Liver (tissue), 3 donors: ENCODE data around the gene S100A1.

ENCODE experiments used
- EGR1 ChIP-seq, 2 donors: IDR thresholded peaks; 2 replicates each; pipeline ENCODE4 v1.6.1; 2016 to 2018; ENCODE audit warnings: antibody characterized with exemption in 2 of 2, low read depth in 2 of 2
- FOXA2 ChIP-seq: IDR thresholded peaks from 2 replicates; pipeline ENCODE4 v1.6.1; 2016; ENCODE audit warnings: antibody characterized with exemption
- GABPA ChIP-seq, 2 donors: IDR thresholded peaks in 1 of 2; conservative IDR thresholded peaks in 1 of 2; 2 replicates each; pipeline ENCODE4 v1.6.1; 2016; ENCODE audit warnings: antibody characterized with exemption in 2 of 2, mild to moderate bottlenecking in 1 of 2, moderate library complexity in 1 of 2
- HNF4A ChIP-seq, 2 donors: conservative IDR thresholded peaks; 2 replicates each; pipeline ENCODE4 v1.6.1; 2016; ENCODE audit warnings: antibody characterized with exemption in 2 of 2, mild to moderate bottlenecking in 2 of 2
- JUND ChIP-seq, 2 donors: IDR thresholded peaks; 2 replicates each; pipeline ENCODE4 v1.6.1; 2016; ENCODE audit warnings: antibody characterized with exemption in 2 of 2
- RAD21 ChIP-seq, 2 donors: IDR thresholded peaks; 2 replicates each; pipeline ENCODE4 v1.6.1; 2016; ENCODE audit warnings: antibody characterized with exemption in 2 of 2, mild to moderate bottlenecking in 2 of 2
- RXRA ChIP-seq, 2 donors: IDR thresholded peaks; 2 replicates each; pipeline ENCODE4 v1.6.1; 2017 to 2018; ENCODE audit warnings: antibody characterized with exemption in 2 of 2, mild to moderate bottlenecking in 1 of 2
- SP1 ChIP-seq: IDR thresholded peaks from 2 replicates; pipeline ENCODE4 v1.6.1; 2018; ENCODE audit warnings: antibody characterized with exemption, mild to moderate bottlenecking
- YY1 ChIP-seq: IDR thresholded peaks from 2 replicates; pipeline ENCODE4 v1.6.1; 2016; ENCODE audit warnings: antibody characterized with exemption, mild to moderate bottlenecking
- TF ChIP-seq, protein P1 (sequence below): IDR thresholded peaks from 2 replicates; pipeline ENCODE4 v1.6.1; 2016; ENCODE audit warnings: antibody characterized with exemption, mild to moderate bottlenecking
- TF ChIP-seq, protein P2 (sequence below): fragments of 150-350 bp; IDR thresholded peaks from 2 replicates; pipeline ENCODE4 v1.5.1; 2017; ENCODE audit warnings: improper control_type of control experiment, low read depth, low read length; ENCODE audit not compliant: missing input control
- TF ChIP-seq, protein P3 (sequence below): IDR thresholded peaks from 2 replicates; pipeline ENCODE4 v1.6.1; 2016; ENCODE audit warnings: antibody characterized with exemption
- TF ChIP-seq, protein P4 (sequence below): IDR thresholded peaks from 2 replicates; pipeline ENCODE4 v1.6.1; 2016; ENCODE audit warnings: antibody characterized with exemption
- donor health status: healthy.
- donor health status: healthy.

DNA sequence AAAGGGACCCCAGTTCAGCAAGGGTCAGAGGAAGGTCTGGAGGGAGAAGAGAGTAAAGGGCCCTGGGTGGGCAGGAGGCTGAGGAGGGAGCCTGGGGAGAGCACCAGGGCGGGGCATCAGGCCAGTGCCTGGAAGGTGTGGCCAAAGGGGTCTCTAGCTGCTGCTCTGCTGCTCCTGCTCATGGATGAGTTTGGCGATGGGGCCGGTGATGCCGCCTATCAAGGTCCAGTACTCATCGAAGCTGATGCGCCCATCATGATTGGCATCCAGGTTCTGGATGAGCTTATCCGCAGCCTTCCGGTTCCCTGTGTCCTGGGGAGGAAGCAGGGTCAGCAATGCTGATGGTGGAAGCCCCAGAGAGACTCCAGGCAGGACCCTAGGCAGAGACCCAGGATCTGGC, 20.9 kb upstream of the S100A1 start:
- TF ChIP-seq, protein P1, sequence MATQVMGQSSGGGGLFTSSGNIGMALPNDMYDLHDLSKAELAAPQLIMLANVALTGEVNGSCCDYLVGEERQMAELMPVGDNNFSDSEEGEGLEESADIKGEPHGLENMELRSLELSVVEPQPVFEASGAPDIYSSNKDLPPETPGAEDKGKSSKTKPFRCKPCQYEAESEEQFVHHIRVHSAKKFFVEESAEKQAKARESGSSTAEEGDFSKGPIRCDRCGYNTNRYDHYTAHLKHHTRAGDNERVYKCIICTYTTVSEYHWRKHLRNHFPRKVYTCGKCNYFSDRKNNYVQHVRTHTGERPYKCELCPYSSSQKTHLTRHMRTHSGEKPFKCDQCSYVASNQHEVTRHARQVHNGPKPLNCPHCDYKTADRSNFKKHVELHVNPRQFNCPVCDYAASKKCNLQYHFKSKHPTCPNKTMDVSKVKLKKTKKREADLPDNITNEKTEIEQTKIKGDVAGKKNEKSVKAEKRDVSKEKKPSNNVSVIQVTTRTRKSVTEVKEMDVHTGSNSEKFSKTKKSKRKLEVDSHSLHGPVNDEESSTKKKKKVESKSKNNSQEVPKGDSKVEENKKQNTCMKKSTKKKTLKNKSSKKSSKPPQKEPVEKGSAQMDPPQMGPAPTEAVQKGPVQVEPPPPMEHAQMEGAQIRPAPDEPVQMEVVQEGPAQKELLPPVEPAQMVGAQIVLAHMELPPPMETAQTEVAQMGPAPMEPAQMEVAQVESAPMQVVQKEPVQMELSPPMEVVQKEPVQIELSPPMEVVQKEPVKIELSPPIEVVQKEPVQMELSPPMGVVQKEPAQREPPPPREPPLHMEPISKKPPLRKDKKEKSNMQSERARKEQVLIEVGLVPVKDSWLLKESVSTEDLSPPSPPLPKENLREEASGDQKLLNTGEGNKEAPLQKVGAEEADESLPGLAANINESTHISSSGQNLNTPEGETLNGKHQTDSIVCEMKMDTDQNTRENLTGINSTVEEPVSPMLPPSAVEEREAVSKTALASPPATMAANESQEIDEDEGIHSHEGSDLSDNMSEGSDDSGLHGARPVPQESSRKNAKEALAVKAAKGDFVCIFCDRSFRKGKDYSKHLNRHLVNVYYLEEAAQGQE: no peak
- TF ChIP-seq, protein P2, sequence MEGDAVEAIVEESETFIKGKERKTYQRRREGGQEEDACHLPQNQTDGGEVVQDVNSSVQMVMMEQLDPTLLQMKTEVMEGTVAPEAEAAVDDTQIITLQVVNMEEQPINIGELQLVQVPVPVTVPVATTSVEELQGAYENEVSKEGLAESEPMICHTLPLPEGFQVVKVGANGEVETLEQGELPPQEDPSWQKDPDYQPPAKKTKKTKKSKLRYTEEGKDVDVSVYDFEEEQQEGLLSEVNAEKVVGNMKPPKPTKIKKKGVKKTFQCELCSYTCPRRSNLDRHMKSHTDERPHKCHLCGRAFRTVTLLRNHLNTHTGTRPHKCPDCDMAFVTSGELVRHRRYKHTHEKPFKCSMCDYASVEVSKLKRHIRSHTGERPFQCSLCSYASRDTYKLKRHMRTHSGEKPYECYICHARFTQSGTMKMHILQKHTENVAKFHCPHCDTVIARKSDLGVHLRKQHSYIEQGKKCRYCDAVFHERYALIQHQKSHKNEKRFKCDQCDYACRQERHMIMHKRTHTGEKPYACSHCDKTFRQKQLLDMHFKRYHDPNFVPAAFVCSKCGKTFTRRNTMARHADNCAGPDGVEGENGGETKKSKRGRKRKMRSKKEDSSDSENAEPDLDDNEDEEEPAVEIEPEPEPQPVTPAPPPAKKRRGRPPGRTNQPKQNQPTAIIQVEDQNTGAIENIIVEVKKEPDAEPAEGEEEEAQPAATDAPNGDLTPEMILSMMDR: no peak
- TF ChIP-seq RAD21 (IDR thresholded peaks at IDR 0.05) (no peak), GABPA (IDR thresholded peaks at IDR 0.05 in 1 of 2, conservative IDR thresholded peaks at IDR 0.05 in 1 of 2) (no peak), JUND (IDR thresholded peaks at IDR 0.05) (no peak), YY1 (no peak), EGR1 (IDR thresholded peaks at IDR 0.05; ENCODE audit: low read depth in 2 of 2) (no peak), RXRA (IDR thresholded peaks at IDR 0.05) (no peak), SP1 (no peak), FOXA2 (no peak), HNF4A (conservative IDR thresholded peaks at IDR 0.05) (no peak)
- TF ChIP-seq, protein P3, sequence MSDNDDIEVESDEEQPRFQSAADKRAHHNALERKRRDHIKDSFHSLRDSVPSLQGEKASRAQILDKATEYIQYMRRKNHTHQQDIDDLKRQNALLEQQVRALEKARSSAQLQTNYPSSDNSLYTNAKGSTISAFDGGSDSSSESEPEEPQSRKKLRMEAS: no peak
- TF ChIP-seq, protein P4, sequence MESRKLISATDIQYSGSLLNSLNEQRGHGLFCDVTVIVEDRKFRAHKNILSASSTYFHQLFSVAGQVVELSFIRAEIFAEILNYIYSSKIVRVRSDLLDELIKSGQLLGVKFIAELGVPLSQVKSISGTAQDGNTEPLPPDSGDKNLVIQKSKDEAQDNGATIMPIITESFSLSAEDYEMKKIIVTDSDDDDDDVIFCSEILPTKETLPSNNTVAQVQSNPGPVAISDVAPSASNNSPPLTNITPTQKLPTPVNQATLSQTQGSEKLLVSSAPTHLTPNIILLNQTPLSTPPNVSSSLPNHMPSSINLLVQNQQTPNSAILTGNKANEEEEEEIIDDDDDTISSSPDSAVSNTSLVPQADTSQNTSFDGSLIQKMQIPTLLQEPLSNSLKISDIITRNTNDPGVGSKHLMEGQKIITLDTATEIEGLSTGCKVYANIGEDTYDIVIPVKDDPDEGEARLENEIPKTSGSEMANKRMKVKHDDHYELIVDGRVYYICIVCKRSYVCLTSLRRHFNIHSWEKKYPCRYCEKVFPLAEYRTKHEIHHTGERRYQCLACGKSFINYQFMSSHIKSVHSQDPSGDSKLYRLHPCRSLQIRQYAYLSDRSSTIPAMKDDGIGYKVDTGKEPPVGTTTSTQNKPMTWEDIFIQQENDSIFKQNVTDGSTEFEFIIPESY: no peak
